ENCODE measurements around the gene EVC2. TPM values are rescaled to one million over a fixed set of nuclear protein-coding genes. Genes with fewer than 3 reads are reported as not detected.
"Not testable (repeated sequence)": the region's sequence is repeated elsewhere in the genome, so short reads cannot be mapped to it uniquely, and the experiment has no call there.

The EVC2 gene
- total and polyA plus RNA-seq, 2 experiments from 2014 or later: 4.3 to 8.1 TPM

- H3K9me3 ChIP-seq (ENCODE audit: low read depth): no peaks in the 10 kb centered on the region
- TF ChIP-seq EZH2phosphoT487 (IDR thresholded peaks at IDR 0.05; ENCODE audit: insufficient read depth, low read depth): no peak
- no peak for TF ChIP-seq EZH2 (IDR thresholded peaks at IDR 0.05; ENCODE audit: insufficient read depth, poor library complexity, severe bottlenecking)
- no peak overlapping the region for H3K9ac ChIP-seq
- no peak overlapping the region for H3K4me3 ChIP-seq
- 97 to 98% methylated on average over 16 of the region's 16 CpGs for WGBS, 2 experiments (ENCODE audit: low coverage in 1 of 2, low lambda C conversion rate in 2 of 2, missing lambda C conversion rate in 2 of 2)
- H3K27me3 ChIP-seq (replicated peaks; ENCODE audit: insufficient read depth): no peaks in the 10 kb centered on the region
- H3K79me2 ChIP-seq (ENCODE audit: insufficient read depth): no peaks in the 10 kb centered on the region
- H3K9me2 ChIP-seq (ENCODE audit: insufficient read depth): no peaks in the 10 kb centered on the region
- H3K27ac ChIP-seq: no peak overlapping the region
- no peaks in the 10 kb centered on the region for H3K4me1 ChIP-seq (ENCODE audit: insufficient read depth)
- no peak for DNase-seq
- H2AFZ ChIP-seq: no peak overlapping the region
- H3F3A ChIP-seq (ENCODE audit: insufficient read depth): no peaks in the 10 kb centered on the region
- no peak overlapping the region for H3K4me2 ChIP-seq (ENCODE audit: unreplicated experiment)
- H4K20me1 ChIP-seq (ENCODE audit: insufficient read depth): no peaks in the 10 kb centered on the region
- in situ Hi-C loops (cut with MboI): no loop called here
- peaks cover 14% of the 10 kb centered on the region; the same call in 1 of the 2 replicates for H3K36me3 ChIP-seq (ENCODE audit: low read depth)
Measured at GRCh38 chr4:5616331-5616950, 91.9 kb downstream of the EVC2 start.

GRCh38 chr4:5615496-5616075 lies 92.8 kb downstream of the EVC2 start:
- Histone ChIP-seq H2AFZ (no peak overlapping the region), H3K27me3 (replicated peaks; ENCODE audit: insufficient read depth) (no peaks in the 10 kb centered on the region), H3F3A (ENCODE audit: insufficient read depth) (no peaks in the 10 kb centered on the region), H3K9me3 (ENCODE audit: low read depth) (no peaks in the 10 kb centered on the region), H3K9ac (no peak overlapping the region), H3K27ac (no peak overlapping the region), H4K20me1 (ENCODE audit: insufficient read depth) (no peaks in the 10 kb centered on the region), H3K4me3 (no peak overlapping the region), H3K4me2 (ENCODE audit: unreplicated experiment) (no peak overlapping the region), H3K79me2 (ENCODE audit: insufficient read depth) (no peaks in the 10 kb centered on the region), H3K9me2 (ENCODE audit: insufficient read depth) (no peaks in the 10 kb centered on the region), H3K4me1 (ENCODE audit: insufficient read depth) (no peaks in the 10 kb centered on the region), H3K36me3 (ENCODE audit: low read depth) (peaks cover 14% of the 10 kb centered on the region; the same call in 1 of the 2 replicates)
- TF ChIP-seq EZH2 (IDR thresholded peaks at IDR 0.05; ENCODE audit: insufficient read depth, poor library complexity, severe bottlenecking) (no peak), EZH2phosphoT487 (IDR thresholded peaks at IDR 0.05; ENCODE audit: insufficient read depth, low read depth) (no peak)
- DNase-seq: no peak
- WGBS, 2 experiments (ENCODE audit: low coverage in 1 of 2, low lambda C conversion rate in 2 of 2, missing lambda C conversion rate in 2 of 2): 71 to 76% methylated on average over 10 of the region's 10 CpGs
- in situ Hi-C loops (cut with MboI): no loop called here

DNA sequence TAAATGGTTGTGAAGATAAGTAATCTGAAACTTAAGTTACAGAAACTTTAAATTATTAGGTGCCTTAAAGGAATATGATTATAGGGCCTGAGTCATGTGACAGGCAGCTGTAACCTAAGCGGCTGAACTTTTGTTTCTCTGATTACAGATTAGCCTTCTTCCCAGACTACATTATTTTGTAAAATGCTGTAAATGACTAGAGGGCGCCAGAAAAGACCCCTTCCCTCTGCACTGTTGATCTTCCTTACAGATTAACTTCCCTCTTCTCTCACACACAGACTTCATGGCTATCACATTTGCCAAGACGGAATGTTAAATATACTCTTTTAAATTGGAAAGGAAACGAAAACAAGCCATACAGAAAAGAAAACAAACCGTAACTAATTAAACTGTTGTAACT lies 96.6 kb downstream of the EVC2 start:
- no peaks in the 10 kb centered on the region for H3K9me2 ChIP-seq (ENCODE audit: insufficient read depth)
- no peak overlapping the region for H3K4me3 ChIP-seq
- 96 to 97% methylated on average over 5 of the region's 5 CpGs for WGBS, 2 experiments (ENCODE audit: low coverage in 1 of 2, low lambda C conversion rate in 2 of 2, missing lambda C conversion rate in 2 of 2)
- in situ Hi-C loops (cut with MboI): no loop called here
- no peak overlapping the region for H3K4me2 ChIP-seq (ENCODE audit: unreplicated experiment)
- no peaks in the 10 kb centered on the region for H4K20me1 ChIP-seq (ENCODE audit: insufficient read depth)
- no peak for TF ChIP-seq EZH2 (IDR thresholded peaks at IDR 0.05; ENCODE audit: insufficient read depth, poor library complexity, severe bottlenecking)
- no peaks in the 10 kb centered on the region for H3K9me3 ChIP-seq (ENCODE audit: low read depth)
- no peaks in the 10 kb centered on the region for H3K4me1 ChIP-seq (ENCODE audit: insufficient read depth)
- peaks cover 6% of the 10 kb centered on the region; the same call in 1 of the 2 replicates for H3K36me3 ChIP-seq (ENCODE audit: low read depth)
- H3K27me3 ChIP-seq (replicated peaks; ENCODE audit: insufficient read depth): no peaks in the 10 kb centered on the region
- H3K79me2 ChIP-seq (ENCODE audit: insufficient read depth): no peaks in the 10 kb centered on the region
- H3K9ac ChIP-seq: no peak overlapping the region
- no peak overlapping the region for H3K27ac ChIP-seq
- no peaks in the 10 kb centered on the region for H3F3A ChIP-seq (ENCODE audit: insufficient read depth)
- no peak for DNase-seq
- no peak overlapping the region for H2AFZ ChIP-seq

DNA sequence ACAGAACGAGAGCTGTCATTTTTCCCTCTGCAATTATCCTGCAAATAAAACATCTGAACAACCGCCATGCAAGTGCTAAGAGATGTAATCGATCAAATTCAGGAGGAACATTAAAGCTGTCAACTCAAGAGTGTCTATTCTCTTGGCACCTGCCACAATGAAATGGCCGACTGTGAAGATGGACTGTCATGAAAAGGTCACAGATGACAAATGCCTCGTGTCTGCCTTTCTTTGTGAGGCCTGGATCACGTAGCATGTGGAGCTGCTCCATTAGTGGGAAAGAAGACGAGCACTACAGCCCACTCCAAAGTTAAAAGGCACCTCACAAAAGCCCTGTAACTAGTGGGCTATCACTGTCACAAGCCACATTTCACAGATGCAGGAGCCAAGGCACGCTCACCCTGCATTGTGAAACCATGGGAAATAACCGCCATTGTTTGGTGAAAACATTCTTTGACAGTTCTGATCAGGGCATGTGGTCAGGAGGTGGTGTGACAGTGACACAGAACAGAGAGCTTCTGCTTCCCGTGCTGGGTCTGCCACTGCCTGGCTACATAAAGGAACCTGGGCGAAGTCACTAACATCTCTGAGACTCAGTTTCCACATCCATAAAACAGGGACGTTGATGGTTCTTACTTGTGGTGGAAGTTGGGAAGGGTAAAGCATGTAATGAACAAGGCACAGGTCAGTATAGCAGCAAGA lies 98.9 kb downstream of the EVC2 start:
- H3K9ac ChIP-seq: no peak overlapping the region
- peaks cover 9% of the 10 kb centered on the region; the same call in 1 of the 2 replicates for H3K36me3 ChIP-seq (ENCODE audit: low read depth)
- no peaks in the 10 kb centered on the region for H3K9me3 ChIP-seq (ENCODE audit: low read depth)
- no peaks in the 10 kb centered on the region for H3K27me3 ChIP-seq (replicated peaks; ENCODE audit: insufficient read depth)
- WGBS, 2 experiments (ENCODE audit: low coverage in 1 of 2, low lambda C conversion rate in 2 of 2, missing lambda C conversion rate in 2 of 2): 83 to 87% methylated on average over 12 of the region's 12 CpGs
- no peak overlapping the region for H3K27ac ChIP-seq
- H4K20me1 ChIP-seq (ENCODE audit: insufficient read depth): no peaks in the 10 kb centered on the region
- DNase-seq: no peak
- no peaks in the 10 kb centered on the region for H3K79me2 ChIP-seq (ENCODE audit: insufficient read depth)
- no peaks in the 10 kb centered on the region for H3F3A ChIP-seq (ENCODE audit: insufficient read depth)
- H3K4me2 ChIP-seq (ENCODE audit: unreplicated experiment): no peak overlapping the region
- H3K4me1 ChIP-seq (ENCODE audit: insufficient read depth): no peaks in the 10 kb centered on the region
- H3K4me3 ChIP-seq: no peak overlapping the region
- no peak overlapping the region for H2AFZ ChIP-seq
- H3K9me2 ChIP-seq (ENCODE audit: insufficient read depth): no peaks in the 10 kb centered on the region
- in situ Hi-C loops (cut with MboI): no loop called here
- TF ChIP-seq EZH2 (IDR thresholded peaks at IDR 0.05; ENCODE audit: insufficient read depth, poor library complexity, severe bottlenecking): no peak
- TF ChIP-seq EZH2phosphoT487 (IDR thresholded peaks at IDR 0.05; ENCODE audit: insufficient read depth, low read depth): no peak

DNA sequence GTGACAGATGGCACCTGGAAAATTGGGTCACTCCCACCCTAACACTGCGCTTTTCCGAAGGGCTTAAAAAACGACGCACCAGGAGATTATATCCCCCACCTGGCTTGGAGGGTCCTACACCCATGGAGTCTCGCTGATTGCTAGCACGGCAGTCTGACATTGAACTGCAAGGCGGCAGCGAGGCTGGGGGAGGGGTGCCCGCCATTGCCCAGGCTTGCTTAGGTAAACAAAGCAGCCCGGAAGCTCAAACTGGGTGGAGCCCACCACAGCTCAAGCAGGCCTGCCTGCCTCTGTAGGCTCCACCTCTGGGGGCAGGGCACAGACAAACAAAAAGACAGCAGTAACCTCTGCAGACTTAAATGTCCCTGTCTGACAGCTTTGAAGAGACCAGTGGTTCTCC lies 114.5 kb downstream of the EVC2 start:
- H3K36me3 ChIP-seq (ENCODE audit: low read depth); H3K4me3 ChIP-seq; DNase-seq; H3F3A ChIP-seq (ENCODE audit: insufficient read depth); H3K9me2 ChIP-seq (ENCODE audit: insufficient read depth); H3K79me2 ChIP-seq (ENCODE audit: insufficient read depth); H3K27ac ChIP-seq; in situ Hi-C loops (cut with MboI); H3K4me1 ChIP-seq (ENCODE audit: insufficient read depth); H3K27me3 ChIP-seq (replicated peaks; ENCODE audit: insufficient read depth); H2AFZ ChIP-seq; H3K9me3 ChIP-seq (ENCODE audit: low read depth); H3K4me2 ChIP-seq (ENCODE audit: unreplicated experiment); H4K20me1 ChIP-seq (ENCODE audit: insufficient read depth); H3K9ac ChIP-seq: not testable (repeated sequence)
- WGBS, 2 experiments (ENCODE audit: low coverage in 1 of 2, low lambda C conversion rate in 2 of 2, missing lambda C conversion rate in 2 of 2): 89 to 95% methylated on average over 10 of the region's 10 CpGs

All from GM23248 (cell line).